ENCODE measurements around the gene MATR3.

MATR3 gene

GRCh38 chr5:139296198-139296597 is 2.7 kb downstream of the MATR3 start:
- H3K4me3 ChIP-seq (ENCODE audit: insufficient read depth, low read depth, low read length) = no peak overlapping the region
- no peaks in the 10 kb centered on the region for H3K36me3 ChIP-seq (ENCODE audit: control insufficient read depth, insufficient read depth, low read length)
- WGBS, 2 experiments = 69 to 76% methylated on average over 5 to 6 of the region's 6 CpGs
- no peaks in the 10 kb centered on the region for H3K9me3 ChIP-seq (ENCODE audit: control insufficient read depth, low read length)
- no peaks in the 10 kb centered on the region for H3K27me3 ChIP-seq (ENCODE audit: control insufficient read depth, insufficient read depth, low read length, poor library complexity, severe bottlenecking)
- H3K27ac ChIP-seq (ENCODE audit: insufficient read depth, low read depth, low read length, poor library complexity, severe bottlenecking) = no peak overlapping the region
- peaks cover 5% of the 10 kb centered on the region for H3K4me1 ChIP-seq (ENCODE audit: control insufficient read depth, insufficient read depth, low read length)

GRCh38 chr5:139296862-139297326 is 3.4 kb downstream of the MATR3 start:
- 66 to 71% methylated on average over 12 of the region's 12 CpGs for WGBS, 2 experiments
- Histone ChIP-seq H3K9me3 (ENCODE audit: control insufficient read depth, low read length) (no peaks in the 10 kb centered on the region), H3K27ac (ENCODE audit: insufficient read depth, low read depth, low read length, poor library complexity, severe bottlenecking) (no peak overlapping the region), H3K4me1 (ENCODE audit: control insufficient read depth, insufficient read depth, low read length) (peaks cover 5% of the 10 kb centered on the region), H3K36me3 (ENCODE audit: control insufficient read depth, insufficient read depth, low read length) (no peaks in the 10 kb centered on the region), H3K4me3 (ENCODE audit: insufficient read depth, low read depth, low read length) (no peak overlapping the region), H3K27me3 (ENCODE audit: control insufficient read depth, insufficient read depth, low read length, poor library complexity, severe bottlenecking) (no peaks in the 10 kb centered on the region)

- no peaks in the 10 kb centered on the region for H3K27me3 ChIP-seq (ENCODE audit: control insufficient read depth, insufficient read depth, low read length, poor library complexity, severe bottlenecking)
- H3K4me1 ChIP-seq (ENCODE audit: control insufficient read depth, insufficient read depth, low read length) = peaks cover 5% of the 10 kb centered on the region
- no peaks in the 10 kb centered on the region for H3K9me3 ChIP-seq (ENCODE audit: control insufficient read depth, low read length)
- WGBS, 2 experiments = 90 to 100% methylated on average over 1 to 2 of the region's 2 CpGs
- no peaks in the 10 kb centered on the region for H3K36me3 ChIP-seq (ENCODE audit: control insufficient read depth, insufficient read depth, low read length)
- H3K4me3 ChIP-seq (ENCODE audit: insufficient read depth, low read depth, low read length) = no peak overlapping the region
- H3K27ac ChIP-seq (ENCODE audit: insufficient read depth, low read depth, low read length, poor library complexity, severe bottlenecking) = no peak overlapping the region
Measured at GRCh38 chr5:139297439-139298133, 4.0 kb downstream of the MATR3 start.

GRCh38 chr5:139298242-139298641 is 4.7 kb downstream of the MATR3 start:
- WGBS, 2 experiments = 88 to 89% methylated on average over 11 of the region's 11 CpGs
- H3K27ac ChIP-seq (ENCODE audit: insufficient read depth, low read depth, low read length, poor library complexity, severe bottlenecking) = no peak overlapping the region
- H3K36me3 ChIP-seq (ENCODE audit: control insufficient read depth, insufficient read depth, low read length) = no peaks in the 10 kb centered on the region
- H3K4me1 ChIP-seq (ENCODE audit: control insufficient read depth, insufficient read depth, low read length) = peaks cover 5% of the 10 kb centered on the region
- no peaks in the 10 kb centered on the region for H3K27me3 ChIP-seq (ENCODE audit: control insufficient read depth, insufficient read depth, low read length, poor library complexity, severe bottlenecking)
- H3K9me3 ChIP-seq (ENCODE audit: control insufficient read depth, low read length) = no peaks in the 10 kb centered on the region
- no peak overlapping the region for H3K4me3 ChIP-seq (ENCODE audit: insufficient read depth, low read depth, low read length)

GRCh38 chr5:139299486-139299885 is 5.9 kb downstream of the MATR3 start:
- no peak overlapping the region for H3K27ac ChIP-seq (ENCODE audit: insufficient read depth, low read depth, low read length, poor library complexity, severe bottlenecking)
- H3K4me3 ChIP-seq (ENCODE audit: insufficient read depth, low read depth, low read length) = no peak overlapping the region
- peaks cover 5% of the 10 kb centered on the region for H3K4me1 ChIP-seq (ENCODE audit: control insufficient read depth, insufficient read depth, low read length)
- no peaks in the 10 kb centered on the region for H3K27me3 ChIP-seq (ENCODE audit: control insufficient read depth, insufficient read depth, low read length, poor library complexity, severe bottlenecking)
- H3K36me3 ChIP-seq (ENCODE audit: control insufficient read depth, insufficient read depth, low read length) = no peaks in the 10 kb centered on the region
- 91 to 92% methylated on average over 4 of the region's 4 CpGs for WGBS, 2 experiments
- H3K9me3 ChIP-seq (ENCODE audit: control insufficient read depth, low read length) = no peaks in the 10 kb centered on the region

GRCh38 chr5:139301808-139302499 is 8.4 kb downstream of the MATR3 start:
- H3K27me3 ChIP-seq (ENCODE audit: control insufficient read depth, insufficient read depth, low read length, poor library complexity, severe bottlenecking) = no peaks in the 10 kb centered on the region
- no peaks in the 10 kb centered on the region for H3K9me3 ChIP-seq (ENCODE audit: control insufficient read depth, low read length)
- no peak overlapping the region for H3K4me3 ChIP-seq (ENCODE audit: insufficient read depth, low read depth, low read length)
- H3K27ac ChIP-seq (ENCODE audit: insufficient read depth, low read depth, low read length, poor library complexity, severe bottlenecking) = no peak overlapping the region
- H3K36me3 ChIP-seq (ENCODE audit: control insufficient read depth, insufficient read depth, low read length) = no peaks in the 10 kb centered on the region
- WGBS, 2 experiments = 82 to 92% methylated on average over 7 of the region's 7 CpGs
- no peaks in the 10 kb centered on the region for H3K4me1 ChIP-seq (ENCODE audit: control insufficient read depth, insufficient read depth, low read length)

GRCh38 chr5:139304391-139305324 is 11.1 kb downstream of the MATR3 start:
- Histone ChIP-seq H3K36me3 (ENCODE audit: control insufficient read depth, insufficient read depth, low read length) (no peaks in the 10 kb centered on the region), H3K9me3 (ENCODE audit: control insufficient read depth, low read length) (no peaks in the 10 kb centered on the region), H3K4me1 (ENCODE audit: control insufficient read depth, insufficient read depth, low read length) (no peaks in the 10 kb centered on the region), H3K27ac (ENCODE audit: insufficient read depth, low read depth, low read length, poor library complexity, severe bottlenecking) (no peak overlapping the region), H3K4me3 (ENCODE audit: insufficient read depth, low read depth, low read length) (no peak overlapping the region), H3K27me3 (ENCODE audit: control insufficient read depth, insufficient read depth, low read length, poor library complexity, severe bottlenecking) (no peaks in the 10 kb centered on the region)
- 89 to 91% methylated on average over 3 of the region's 3 CpGs for WGBS, 2 experiments

GRCh38 chr5:139306197-139306596 is 12.7 kb downstream of the MATR3 start:
- no peaks in the 10 kb centered on the region for H3K9me3 ChIP-seq (ENCODE audit: control insufficient read depth, low read length)
- WGBS, 2 experiments = 89 to 100% methylated on average over 1 of the region's 1 CpG
- no peak overlapping the region for H3K4me3 ChIP-seq (ENCODE audit: insufficient read depth, low read depth, low read length)

GRCh38 chr5:139306628-139307379 is 13.3 kb downstream of the MATR3 start:
- H3K27ac ChIP-seq (ENCODE audit: insufficient read depth, low read depth, low read length, poor library complexity, severe bottlenecking) = no peak overlapping the region
- WGBS, 2 experiments = 88 to 100% methylated on average over 3 of the region's 3 CpGs
- no peaks in the 10 kb centered on the region for H3K4me1 ChIP-seq (ENCODE audit: control insufficient read depth, insufficient read depth, low read length)
- H3K9me3 ChIP-seq (ENCODE audit: control insufficient read depth, low read length) = no peaks in the 10 kb centered on the region
- no peaks in the 10 kb centered on the region for H3K27me3 ChIP-seq (ENCODE audit: control insufficient read depth, insufficient read depth, low read length, poor library complexity, severe bottlenecking)
- no peaks in the 10 kb centered on the region for H3K36me3 ChIP-seq (ENCODE audit: control insufficient read depth, insufficient read depth, low read length)
- H3K4me3 ChIP-seq (ENCODE audit: insufficient read depth, low read depth, low read length) = no peak overlapping the region

More at GRCh38 chr5:139306197-139306596, 12.7 kb downstream of the MATR3 start:
- Histone ChIP-seq H3K36me3 (ENCODE audit: control insufficient read depth, insufficient read depth, low read length) (no peaks in the 10 kb centered on the region), H3K27me3 (ENCODE audit: control insufficient read depth, insufficient read depth, low read length, poor library complexity, severe bottlenecking) (no peaks in the 10 kb centered on the region), H3K4me1 (ENCODE audit: control insufficient read depth, insufficient read depth, low read length) (no peaks in the 10 kb centered on the region), H3K27ac (ENCODE audit: insufficient read depth, low read depth, low read length, poor library complexity, severe bottlenecking) (no peak overlapping the region)

All from ectodermal cell (in vitro differentiated cells).